ENCODE measurements around the gene STAT5B. TPM values are rescaled to one million over a fixed set of nuclear protein-coding genes. Genes with fewer than 3 reads are reported as not detected.
"Not testable (repeated sequence)": the region's sequence is repeated elsewhere in the genome, so short reads cannot be mapped to it uniquely, and the experiment has no call there.

Gene STAT5B
- total and polyA plus RNA-seq, 2 of the 8 experiments (the other 6 are each of a cell fraction or from before 2014, with no cell fraction given): 35.3 to 52.6 TPM

- H3K23ac ChIP-seq (ENCODE audit: insufficient read length); H3K4ac ChIP-seq (replicated peaks; ENCODE audit: insufficient read length, low read depth, low read length); H2AFZ ChIP-seq (ENCODE audit: low read length); H2BK15ac ChIP-seq (ENCODE audit: low read length); H4K20me1 ChIP-seq (replicated peaks in 1 of 2; ENCODE audit: control insufficient read depth in 1 of 2, insufficient read depth in 2 of 2, low read length in 2 of 2); H3K9ac ChIP-seq (replicated peaks in 1 of 4; ENCODE audit: extremely low read depth in 1 of 4, low read depth in 3 of 4, low read length in 3 of 4); H2BK20ac ChIP-seq (ENCODE audit: low read length); H3K4me3 ChIP-seq (ENCODE audit: extremely low read depth in 1 of 4, insufficient read depth in 2 of 4, low read depth in 3 of 4, low read length in 4 of 4); H3K14ac ChIP-seq (ENCODE audit: insufficient read length); H3K9me3 ChIP-seq (ENCODE audit: insufficient read depth in 2 of 2, low read depth in 1 of 2, low read length in 1 of 2); H3K27me3 ChIP-seq (replicated peaks in 1 of 4; ENCODE audit: control insufficient read depth in 3 of 4, extremely low read depth in 1 of 4, insufficient read depth in 3 of 4, low read length in 3 of 4); H2BK5ac ChIP-seq (ENCODE audit: low read depth, low read length); H3K4me1 ChIP-seq (replicated peaks in 1 of 4; ENCODE audit: control insufficient read depth in 3 of 4, insufficient read depth in 4 of 4, low read length in 3 of 4); H4K91ac ChIP-seq (replicated peaks; ENCODE audit: insufficient read length, low read length); FAIRE-seq; H3K23me2 ChIP-seq (ENCODE audit: low read depth, low read length); H3K18ac ChIP-seq (ENCODE audit: extremely low read depth, low read length); H2AK5ac ChIP-seq (ENCODE audit: low read depth, low read length); H4K5ac ChIP-seq (ENCODE audit: insufficient read length, low read depth, low read length); H3K79me2 ChIP-seq (ENCODE audit: control insufficient read depth in 1 of 2, insufficient read depth in 2 of 2, low read length in 2 of 2); H3K4me2 ChIP-seq (ENCODE audit: insufficient read depth in 1 of 2, low read depth in 2 of 2, low read length in 2 of 2); H4K8ac ChIP-seq (ENCODE audit: extremely low read depth, insufficient read depth, low read length); H3K56ac ChIP-seq (replicated peaks; ENCODE audit: insufficient read length, low read depth, low read length); POLR2A ChIA-PET (ENCODE audit: partially characterized antibody); DNase-seq (ENCODE audit: low read depth in 1 of 2, low spot score in 2 of 2); H3K27ac ChIP-seq (ENCODE audit: low read depth, low read length); H3K79me1 ChIP-seq (ENCODE audit: low read depth, low read length); H2BK12ac ChIP-seq (ENCODE audit: low read depth, low read length); H2BK120ac ChIP-seq (replicated peaks; ENCODE audit: low read depth, low read length); CTCF ChIA-PET (ENCODE audit: partially characterized antibody): not testable (repeated sequence)
- WGBS, 2 experiments (ENCODE audit: extremely low coverage in 1 of 2, insufficient coverage in 1 of 2, insufficient read length in 1 of 2, insufficient replicate concordance in 2 of 2, low coverage in 1 of 2, low lambda C conversion rate in 2 of 2, missing lambda C conversion rate in 1 of 2): no CpG with 5 or more reads among the region's 17 CpGs
- peaks cover 5 to 35% (median 19%) of the 10 kb centered on the region in 4 experiments for H3K36me3 ChIP-seq (ENCODE audit: control insufficient read depth in 2 of 4, insufficient read depth in 4 of 4, low read length in 3 of 4)
These were observed 56.9 kb downstream of the STAT5B start for GRCh38 chr17:42219280-42219679.

Data from H1 (cell line).